HG03460 (cell line): Measurements from ENCODE around the gene HOXC12.

Experiments
- ATAC-seq: cut with Tn5 transposase; IDR thresholded peaks from one replicate; pipeline ENCODE4 v1.9.1; 2021; ENCODE audit not compliant: unreplicated experiment

HOXC12 gene

DNA sequence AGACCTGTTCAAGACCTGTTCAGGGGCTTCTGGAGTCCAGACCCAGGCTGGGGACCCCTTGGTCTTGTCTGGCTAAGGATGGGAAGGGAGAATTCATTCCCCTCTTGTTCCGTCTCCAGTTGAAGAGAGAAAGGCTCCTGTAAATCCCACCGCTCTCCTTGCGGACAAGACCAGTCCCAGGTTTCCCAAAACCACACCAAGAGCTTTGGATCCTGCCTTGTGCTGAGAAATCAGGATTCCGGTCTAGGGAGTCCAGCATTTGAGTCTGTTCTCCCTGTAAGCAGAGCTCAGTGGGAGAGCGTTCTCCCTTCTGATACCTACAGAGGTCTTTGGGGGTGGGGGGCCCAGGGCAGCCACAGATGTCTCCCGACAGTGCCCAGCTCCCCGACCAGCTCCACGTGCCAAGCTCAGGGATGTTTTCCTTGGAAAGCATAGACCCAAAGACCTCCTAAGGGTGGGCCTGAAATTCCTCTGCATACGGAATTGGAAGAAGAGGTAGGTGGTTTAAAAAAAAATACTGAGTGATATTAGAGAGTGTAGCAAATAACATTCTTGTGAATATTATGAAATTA lies 14.2 kb upstream of the HOXC12 start:
- no peak for ATAC-seq

GRCh38 chr12:53941187-53941586 lies 13.5 kb upstream of the HOXC12 start:
- ATAC-seq, result no peak

GRCh38 chr12:53941750-53942149 lies 13.0 kb upstream of the HOXC12 start:
- no peak for ATAC-seq

- no peak for ATAC-seq
Observed at GRCh38 chr12:53942467-53942997, 12.2 kb upstream of the HOXC12 start.

DNA sequence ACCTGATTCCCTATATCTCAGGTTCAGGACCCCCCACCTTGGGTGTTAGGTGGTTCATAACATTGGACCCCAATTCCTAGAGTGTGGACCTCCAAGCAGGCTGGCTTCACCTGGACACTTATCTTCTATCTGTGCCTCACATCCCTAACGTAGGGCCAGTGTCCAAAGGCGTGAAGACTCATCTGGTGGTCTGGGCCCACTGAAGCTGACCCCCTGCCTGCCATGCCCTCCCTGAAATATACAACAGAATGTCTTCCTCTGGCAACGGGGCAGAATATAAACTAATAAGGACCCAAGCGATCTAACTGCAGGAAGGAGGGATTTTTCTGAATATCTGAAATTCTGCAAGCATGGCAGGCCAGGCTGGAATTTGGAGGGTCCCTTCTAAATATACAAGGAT lies 10.5 kb upstream of the HOXC12 start:
- no peak for ATAC-seq

GRCh38 chr12:53944907-53945847 lies 9.5 kb upstream of the HOXC12 start:
- ATAC-seq, result no peak

DNA sequence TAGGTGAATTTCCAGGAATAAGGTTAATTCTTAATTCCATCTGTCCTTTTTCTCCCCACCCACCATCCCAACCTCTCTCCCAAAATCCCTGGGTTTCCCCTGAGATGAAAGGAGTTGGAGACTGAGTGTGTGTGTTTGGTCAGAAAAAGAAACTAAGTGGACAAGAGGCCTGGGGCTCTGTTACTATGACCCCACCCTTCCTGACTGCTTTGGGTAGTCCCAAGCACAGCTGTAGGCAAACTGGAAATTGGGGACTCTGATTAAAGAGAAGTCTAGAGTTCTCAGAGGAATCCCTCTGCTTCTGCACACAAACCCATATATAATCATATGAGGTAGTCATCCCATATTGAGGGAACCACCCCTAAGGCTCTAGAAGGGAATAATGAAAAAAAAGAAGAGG lies 7.0 kb upstream of the HOXC12 start:
- no peak for ATAC-seq

DNA sequence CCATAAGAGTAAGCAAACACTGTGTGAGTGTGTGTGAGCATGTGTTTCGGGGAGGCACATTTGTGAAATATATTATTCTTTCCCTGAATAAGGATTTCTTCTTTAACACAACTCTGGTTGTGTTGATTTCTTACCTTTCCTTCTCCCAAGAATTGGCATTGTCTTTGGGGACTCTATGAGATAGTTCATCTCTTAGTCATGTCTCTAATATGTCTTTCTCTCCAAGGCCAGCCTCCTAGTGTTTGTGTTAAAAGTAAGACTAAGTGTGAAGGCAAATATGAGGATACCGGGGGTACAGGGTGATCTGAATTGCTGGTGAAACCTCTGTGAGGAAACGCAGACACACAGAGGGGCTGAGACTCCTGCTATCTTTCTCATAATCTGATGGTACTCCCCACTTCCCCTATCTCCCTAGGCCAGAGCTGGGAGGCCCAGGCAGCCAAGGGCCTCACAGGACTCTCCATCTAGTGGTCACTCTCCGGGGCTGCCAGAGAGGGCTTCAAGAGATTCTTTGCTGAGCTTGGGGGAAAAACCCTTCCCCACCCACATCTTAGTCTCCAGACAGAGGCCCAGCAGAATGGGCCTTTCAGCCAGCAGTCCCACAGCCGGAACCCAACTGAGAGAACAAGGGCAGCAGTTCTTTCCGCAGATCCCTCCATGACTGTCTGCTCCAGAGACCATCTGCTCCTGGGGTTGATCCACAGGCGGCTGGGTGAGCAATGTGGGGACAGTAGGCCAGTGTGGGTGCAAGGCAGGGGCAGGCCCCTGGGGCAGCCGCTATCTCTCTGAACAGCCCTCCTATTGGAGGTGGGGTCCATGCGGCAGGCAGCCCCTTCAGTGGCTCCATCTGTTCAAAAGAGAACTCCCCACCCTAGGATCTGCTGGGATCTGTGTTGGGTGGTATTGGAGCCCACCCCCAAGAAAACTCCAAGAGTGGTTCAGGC lies 5.8 kb upstream of the HOXC12 start:
- ATAC-seq, result no peak

GRCh38 chr12:53949631-53950436 lies 4.9 kb upstream of the HOXC12 start:
- ATAC-seq, result no peak

DNA sequence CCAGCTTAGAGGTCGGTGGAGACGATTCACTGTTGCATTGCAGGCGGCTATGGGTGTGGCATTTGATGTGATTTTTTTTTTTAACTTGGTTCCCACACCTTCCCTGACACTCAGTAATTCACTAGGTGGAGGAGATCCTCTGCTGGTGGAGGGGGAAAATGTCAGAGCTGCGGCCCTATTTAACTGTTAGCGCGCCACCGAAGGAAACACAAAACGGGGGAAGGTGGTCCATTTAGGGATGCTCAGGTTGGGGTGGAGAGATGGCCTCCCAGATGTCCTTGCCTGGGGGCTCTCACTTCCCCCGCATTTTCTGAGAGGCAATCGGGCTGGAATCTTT lies 4.3 kb upstream of the HOXC12 start:
- ATAC-seq, result no peak

- ATAC-seq, result no peak
Observed at GRCh38 chr12:53950789-53951576, 3.7 kb upstream of the HOXC12 start.

DNA sequence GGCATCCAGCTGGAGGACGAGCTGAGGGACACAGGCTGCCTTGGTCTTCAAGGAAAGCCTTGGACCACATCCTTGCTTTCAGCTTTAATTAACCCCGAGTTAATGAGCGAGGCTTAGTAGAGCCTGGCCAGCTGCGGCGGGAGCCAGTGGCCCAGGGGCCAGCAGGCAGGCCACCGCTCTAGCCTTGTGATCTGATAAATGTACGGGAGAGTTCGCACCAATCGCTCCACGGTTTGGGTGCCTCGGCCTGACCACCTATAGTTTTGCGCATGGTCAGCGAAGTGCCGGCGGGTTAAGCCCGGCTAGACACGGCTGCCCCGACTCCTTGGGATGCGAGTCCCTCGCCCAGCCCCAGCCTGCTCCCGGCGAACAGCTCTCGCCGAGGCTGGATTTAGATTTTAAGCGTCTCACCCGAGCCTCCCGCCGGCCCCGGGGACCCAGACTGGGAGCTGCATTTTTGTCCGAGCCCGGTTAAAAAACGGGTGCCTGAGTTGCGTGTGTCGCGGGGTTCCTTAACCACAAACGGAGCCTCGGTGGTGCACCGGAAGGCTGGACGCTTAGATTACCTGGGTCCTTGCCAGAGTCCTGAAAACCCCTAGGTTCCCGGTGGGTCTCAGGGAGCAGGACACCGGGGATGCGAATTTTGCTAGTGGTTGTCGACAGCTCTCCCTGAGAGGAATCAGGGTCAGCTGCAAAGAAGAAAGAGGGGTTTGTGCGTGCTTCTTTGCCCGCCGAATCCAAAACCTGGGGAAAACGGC lies 2.9 kb upstream of the HOXC12 start:
- ATAC-seq, result no peak

GRCh38 chr12:53952335-53952694 lies 2.4 kb upstream of the HOXC12 start:
- no peak for ATAC-seq

GRCh38 chr12:53952871-53953734 lies 1.6 kb upstream of the HOXC12 start:
- no peak for ATAC-seq

DNA sequence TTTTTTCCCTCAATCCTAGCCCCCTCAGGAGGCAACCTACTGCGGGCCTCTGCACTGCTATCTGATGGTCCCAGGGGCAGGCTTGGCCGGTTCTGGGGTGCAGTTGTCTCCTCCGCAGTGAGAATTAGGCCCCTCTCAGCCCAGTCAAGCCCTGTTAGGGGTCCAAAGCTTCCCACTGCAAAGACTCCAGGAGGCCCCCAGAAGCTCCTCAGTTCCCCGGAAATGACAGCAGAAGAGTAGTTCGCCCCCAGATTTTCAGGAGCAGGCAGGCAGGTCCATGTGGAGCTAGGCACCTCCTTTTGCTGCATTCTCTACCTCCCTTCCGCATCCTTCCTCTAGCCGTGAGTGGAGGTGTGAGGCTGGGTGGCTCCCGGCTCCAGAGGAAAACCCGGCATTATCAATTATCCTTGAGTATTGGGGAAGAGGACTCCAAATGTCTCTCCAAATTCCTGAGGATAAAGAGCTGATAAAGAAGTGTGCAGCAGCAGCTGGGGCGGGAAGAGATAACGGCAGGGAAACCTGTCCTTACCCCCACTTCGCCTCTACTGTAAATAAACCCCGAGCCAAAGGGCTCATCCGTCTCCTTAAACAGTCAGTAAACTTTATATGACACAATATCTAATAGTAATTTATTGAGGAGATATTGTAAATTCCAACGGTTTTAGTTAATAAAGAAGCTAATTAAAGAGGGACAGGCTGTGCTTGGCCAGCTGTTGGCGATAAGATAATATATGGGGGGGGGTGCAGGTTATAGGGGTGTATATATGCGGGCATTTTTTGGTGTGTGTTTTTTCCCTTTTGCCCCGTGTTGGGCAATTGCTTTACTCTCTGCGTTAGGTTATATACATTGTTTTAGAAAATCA lies 641 bp upstream of the HOXC12 start:
- no peak for ATAC-seq

GRCh38 chr12:53955036-53955775 lies 503 bp downstream of the HOXC12 start:
- ATAC-seq, result no peak
